Mucosa of gallbladder (tissue), 1 donor: ENCODE results near the gene MAD1L1. TPM values are rescaled to one million over a fixed set of nuclear protein-coding genes. Genes with fewer than 3 reads are reported as not detected.

Experiments
- DNase-seq: peaks from one replicate; pipeline ENCODE4 v3.0.0-alpha.2; 2020; ENCODE audit warnings: low spot score
- total RNA-seq: library from RNA; stranded (reverse); gene quantifications from one replicate; pipeline ENCODE4 v1.2.1, GENCODE V29; 2021
- donor health status: DM: no; HTN: no; CAD: no.

MAD1L1 gene
- total RNA-seq, 1 donor from 2014 or later, result 50.5 TPM

- no peak for DNase-seq
Measured at GRCh38 chr7:2218444-2218785, 14.3 kb downstream of the MAD1L1 start.

GRCh38 chr7:2217716-2218443 is 14.9 kb downstream of the MAD1L1 start:
- DNase-seq, result no peak

DNA sequence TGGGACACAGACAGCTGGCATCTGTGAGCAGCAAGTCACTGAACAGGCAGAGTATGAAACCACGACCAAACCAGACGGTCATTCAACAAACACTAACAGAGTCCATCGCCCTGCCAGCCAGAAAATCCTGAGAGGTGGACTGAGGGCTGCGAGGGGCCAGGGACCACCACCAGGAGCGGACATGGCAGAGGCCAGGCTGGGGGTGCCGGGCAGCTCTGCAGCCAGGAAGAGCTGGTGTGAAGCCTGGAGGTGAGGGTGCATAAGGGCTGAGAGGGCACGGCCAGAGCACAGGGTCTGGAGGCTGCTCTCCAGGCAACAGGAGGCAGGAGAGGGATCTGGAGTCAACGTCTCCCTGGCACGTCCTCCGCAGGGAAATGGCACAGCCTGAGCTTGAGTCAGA is 15.5 kb downstream of the MAD1L1 start:
- DNase-seq, result no peak

DNA sequence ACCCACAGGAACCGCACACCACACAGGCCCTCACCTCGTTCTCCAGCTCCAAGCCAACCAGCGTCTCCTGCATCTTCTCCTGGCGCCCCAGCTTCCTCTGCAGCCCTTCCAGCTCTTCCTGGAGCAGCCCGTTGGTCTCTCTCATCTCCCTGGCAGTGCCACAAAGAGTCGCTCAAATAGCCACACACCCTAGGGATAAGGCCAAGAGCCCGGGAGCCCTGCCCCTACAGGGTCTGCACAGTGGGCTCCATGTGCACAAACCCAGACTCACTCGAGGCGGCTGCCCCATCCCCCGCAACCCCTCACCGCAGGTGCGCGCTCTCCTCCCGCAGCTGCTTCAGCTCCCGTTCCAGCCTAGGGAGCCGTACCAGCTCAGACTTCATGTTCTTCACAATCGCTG is 16.9 kb downstream of the MAD1L1 start:
- no peak for DNase-seq

- DNase-seq, result no peak
Measured at GRCh38 chr7:2214636-2215035, 18.1 kb downstream of the MAD1L1 start.

DNA sequence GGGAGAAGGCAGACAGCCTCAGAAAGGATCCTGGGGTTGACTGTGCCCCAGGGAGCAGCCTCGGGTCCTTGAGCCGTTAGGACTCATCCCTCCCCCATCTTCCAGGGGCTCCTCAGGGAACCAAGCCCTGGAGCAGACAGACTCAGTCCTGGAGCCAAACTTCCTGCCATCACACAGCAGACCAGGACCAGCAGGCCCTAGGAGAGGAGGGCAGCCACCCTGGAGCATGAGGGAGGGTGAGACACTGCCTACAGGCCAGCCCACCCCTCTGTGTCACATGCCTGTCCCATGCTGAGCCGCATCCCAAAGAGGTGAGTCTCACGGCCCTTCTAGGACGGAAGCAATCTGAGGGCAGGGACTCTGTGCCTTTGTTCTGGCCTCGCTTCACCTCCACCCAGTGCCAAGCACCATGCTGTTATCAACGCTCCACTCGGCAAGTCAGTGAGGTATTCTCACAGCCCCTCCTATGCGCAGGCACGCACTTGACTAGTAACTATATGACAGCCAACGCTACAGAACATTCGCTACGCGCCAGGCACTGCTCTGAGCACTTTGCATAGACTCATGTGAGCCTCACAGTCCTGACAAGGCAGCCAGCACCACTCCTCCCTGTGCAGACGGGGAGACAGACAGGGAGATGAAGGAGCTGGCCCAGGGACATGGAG is 19.1 kb downstream of the MAD1L1 start:
- DNase-seq, result no peak

DNA sequence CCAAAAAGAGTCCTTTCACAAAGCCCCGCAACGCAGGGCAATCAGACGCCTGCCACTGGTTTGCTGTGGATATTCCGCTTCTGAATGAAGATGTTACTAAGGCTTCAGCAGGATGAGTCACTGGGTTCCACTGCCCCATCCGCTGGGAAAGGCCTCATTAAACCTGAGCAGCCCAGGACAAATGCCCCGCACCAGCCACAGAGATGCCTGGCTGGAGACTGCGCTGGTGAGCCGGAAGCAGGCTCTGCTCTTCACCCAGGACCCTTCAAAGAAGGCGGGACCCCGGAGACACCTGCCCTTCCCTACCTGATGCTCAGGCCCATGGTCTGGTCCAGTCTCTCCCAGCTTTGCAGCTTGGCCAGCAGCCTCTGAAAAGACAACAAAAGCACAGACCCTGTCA is 19.8 kb downstream of the MAD1L1 start:
- DNase-seq, result no peak

DNA sequence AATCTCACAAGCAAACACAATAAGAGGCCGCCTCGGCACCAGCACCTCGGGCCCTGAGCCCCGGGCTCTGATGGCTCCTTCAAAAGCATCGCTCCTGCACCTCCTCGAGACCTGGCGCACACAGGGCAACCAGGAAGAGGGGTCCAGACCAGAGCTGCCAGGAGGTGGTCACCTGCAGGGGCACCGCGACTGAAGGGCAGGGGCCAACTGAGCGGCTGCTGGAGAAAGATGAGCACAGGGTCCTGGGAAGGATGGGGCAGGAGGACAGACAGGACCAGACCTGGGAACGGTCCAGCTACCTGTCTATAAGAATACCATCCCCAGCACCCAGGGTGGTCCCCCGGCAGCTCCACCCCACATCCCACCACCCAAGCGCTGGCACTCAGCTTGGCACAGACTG is 20.8 kb downstream of the MAD1L1 start:
- no peak for DNase-seq

GRCh38 chr7:2211259-2211880 is 21.4 kb downstream of the MAD1L1 start:
- no peak for DNase-seq

GRCh38 chr7:2210551-2211258 is 22.0 kb downstream of the MAD1L1 start:
- DNase-seq, result no peak

DNA sequence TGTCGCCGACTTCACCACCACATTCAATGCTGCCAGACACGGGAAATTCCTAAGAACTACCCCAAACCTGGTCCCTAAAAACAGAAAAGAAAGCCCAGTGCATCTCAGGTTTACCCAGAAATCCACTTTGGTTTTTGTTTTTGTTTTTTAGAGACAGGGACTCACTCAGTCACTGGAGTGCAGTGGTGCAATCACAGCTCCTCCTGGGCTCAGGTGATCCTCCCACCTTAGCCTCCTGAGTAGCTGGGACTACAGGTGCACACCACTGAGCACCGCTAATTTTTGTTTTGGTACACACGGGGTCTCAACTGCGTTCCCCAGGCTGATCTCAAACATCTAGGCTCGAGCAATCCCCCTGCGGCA is 22.8 kb downstream of the MAD1L1 start:
- no peak for DNase-seq

GRCh38 chr7:2209146-2209960 is 23.4 kb downstream of the MAD1L1 start:
- DNase-seq, result peak; percentile 62

DNA sequence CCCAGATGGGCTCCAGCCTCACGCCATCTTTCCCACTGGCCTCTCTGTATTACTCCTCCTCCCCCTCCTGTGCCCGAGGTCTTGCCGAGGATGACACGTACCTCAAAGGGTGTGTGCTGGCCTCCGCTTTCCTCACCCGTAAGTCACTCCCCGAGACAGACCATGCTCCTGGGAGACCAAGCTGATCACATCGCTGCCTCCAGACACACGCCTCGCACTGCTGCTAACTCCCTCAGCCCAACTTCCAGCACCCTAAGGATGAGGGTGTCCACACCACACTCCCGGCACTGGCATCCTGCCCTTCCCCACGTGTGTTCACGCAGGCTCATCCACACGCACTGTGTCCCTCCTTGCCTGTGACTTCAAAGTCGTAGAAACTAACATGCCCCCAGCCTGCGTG is 24.0 kb downstream of the MAD1L1 start:
- DNase-seq, result no peak

DNA sequence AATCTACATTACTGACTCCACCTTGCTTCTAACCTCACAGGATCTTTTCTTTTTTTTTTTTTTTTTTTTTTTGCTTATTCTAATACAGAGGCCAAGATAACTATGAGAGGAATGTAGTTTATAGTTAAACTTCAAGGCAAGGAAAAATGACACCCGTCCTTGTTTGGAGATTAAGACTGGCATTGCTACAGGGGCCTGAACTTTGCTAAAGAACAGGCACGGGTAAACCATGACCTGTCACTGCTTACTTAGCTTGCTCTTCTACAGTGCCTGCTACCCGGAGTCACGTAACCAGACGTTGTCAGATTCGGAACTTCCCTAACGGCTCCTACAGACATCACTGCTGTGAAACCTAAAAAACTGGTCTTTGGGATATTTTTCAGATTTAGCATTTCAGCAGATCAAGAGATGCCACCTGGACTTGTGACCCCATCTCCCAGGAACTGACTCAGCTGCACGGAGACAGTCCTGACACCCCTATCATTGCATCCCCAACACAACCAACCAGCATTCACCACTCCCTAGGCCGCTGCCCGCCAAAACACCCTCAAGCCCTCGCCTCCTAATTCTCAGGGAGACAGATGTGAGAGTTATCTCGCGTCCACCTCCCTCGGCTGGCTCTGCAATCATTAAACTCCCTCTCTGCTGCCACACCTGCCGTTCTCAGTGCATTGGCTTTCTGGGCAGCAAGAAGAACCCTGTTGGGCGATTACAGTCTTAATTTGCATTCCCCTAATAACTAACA is 27.5 kb downstream of the MAD1L1 start:
- DNase-seq, result no peak

- no peak for DNase-seq
Measured at GRCh38 chr7:2204446-2204845, 28.3 kb downstream of the MAD1L1 start.

DNA sequence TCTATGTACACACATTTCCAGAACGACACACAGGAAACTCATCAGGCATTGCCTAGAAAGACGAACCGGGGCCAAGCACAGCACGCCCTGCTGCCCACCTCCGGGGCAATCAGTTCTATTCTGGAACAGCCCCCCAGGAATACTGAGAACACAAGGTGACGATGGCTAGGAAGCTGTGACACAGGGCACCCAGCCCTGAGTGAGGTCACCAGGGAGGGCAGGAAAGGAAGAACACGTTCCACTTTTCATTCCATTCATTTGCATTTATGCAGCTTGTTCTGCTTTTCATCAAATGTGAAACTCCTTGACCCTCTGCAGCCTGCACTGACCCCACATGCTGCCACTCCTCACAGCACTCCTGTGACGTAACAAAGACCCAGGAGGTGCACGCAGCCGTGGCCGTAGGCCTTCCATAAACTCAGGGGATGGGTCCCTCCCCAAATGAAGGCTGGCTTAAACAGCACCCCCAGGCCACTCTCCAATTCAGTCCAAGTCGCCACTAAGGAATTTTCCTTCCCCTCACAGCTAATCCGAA is 28.9 kb downstream of the MAD1L1 start:
- peak; percentile 15 for DNase-seq

DNA sequence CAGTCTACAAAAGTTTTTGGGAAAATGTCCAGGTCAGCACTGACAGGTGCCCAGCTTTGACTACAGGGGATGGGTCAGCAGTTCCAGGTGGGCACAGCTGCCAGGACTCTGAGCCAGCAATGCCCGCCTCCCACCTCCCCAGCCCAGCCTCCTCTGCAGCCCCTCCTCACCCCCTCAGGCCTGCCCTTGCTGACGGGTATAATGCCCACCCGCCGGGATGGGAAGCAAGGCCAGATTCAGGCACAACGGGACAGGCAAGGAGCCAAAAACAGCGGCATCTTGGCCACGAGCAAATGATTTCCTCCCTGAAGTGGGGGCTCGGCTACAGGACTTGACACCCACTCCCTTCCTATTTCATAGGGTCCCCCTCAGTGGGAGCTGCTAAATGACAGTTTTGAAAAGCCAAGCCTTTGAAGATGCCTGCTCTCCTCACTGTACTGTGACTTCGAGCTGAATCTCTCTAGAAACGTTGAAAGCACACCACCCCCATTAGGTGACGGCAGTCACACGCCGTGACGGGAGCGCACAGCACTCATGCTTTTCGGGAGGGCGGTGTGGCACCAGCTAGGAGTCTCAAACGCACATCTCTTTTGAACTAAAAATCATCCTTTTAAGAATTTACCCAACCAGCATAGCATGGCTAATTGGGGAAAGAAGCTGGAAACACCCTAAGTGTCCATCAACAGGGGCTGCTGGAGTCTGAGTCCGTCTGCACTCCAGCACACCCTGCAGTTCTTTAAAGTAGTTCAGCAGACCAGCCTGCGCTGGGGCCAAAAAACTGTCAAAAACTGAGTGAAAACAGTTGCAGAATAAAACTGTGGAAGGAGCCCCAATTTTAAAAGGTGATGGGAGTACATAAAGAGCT is 29.6 kb downstream of the MAD1L1 start:
- DNase-seq, result no peak

DNA sequence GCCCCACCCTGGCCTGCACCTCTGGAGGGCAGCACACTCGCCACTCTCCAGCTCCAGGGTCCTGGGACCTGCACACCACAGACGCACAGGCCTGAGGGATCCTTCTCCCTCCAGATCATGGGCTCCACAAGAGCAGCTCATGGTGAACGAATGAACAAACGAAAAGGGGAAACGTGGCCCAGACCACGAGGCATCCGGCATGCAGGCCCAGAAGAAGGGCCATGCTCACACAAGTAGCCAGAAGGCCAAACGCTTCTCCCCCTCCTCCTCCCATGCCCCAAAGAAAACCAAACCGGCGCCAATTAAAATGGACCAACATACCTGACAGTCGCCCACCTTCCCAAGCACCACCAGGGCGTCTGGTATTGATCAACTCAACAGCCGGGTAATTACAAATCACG is 30.4 kb downstream of the MAD1L1 start:
- no peak for DNase-seq

DNA sequence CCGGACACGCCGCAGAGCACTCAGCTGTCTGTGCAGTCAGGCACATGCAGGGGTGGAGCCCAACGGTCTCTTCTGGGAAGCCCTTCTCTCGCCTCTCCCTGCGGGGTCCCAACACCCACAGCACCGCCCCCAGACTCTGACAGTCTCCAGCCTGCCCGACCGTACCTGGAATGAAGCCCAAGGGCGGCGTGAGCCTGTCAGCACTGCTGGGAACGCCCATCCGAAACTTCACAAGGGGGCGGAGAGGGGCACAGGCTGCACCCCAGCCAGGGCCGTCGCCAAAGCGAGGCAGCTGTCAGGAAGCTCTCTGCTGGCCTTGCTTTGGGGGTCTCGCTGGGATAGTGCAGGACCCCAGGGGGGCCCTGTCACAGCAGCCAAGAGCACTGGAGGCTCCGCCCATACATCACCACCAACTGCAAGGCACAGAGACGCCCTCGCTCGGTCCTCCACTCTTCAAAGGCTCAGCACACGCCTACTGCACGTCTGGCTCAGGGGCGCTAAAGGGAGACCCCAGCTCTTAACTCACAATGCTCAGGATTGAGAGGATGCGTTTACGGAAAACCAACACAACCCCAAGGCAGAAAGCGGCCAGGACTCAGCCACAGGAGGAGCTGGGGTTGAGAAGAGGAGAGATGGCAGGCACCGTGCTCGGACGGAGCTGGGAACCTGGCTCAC is 30.9 kb downstream of the MAD1L1 start:
- DNase-seq, result no peak
